Fibroblast of peridontal ligament (primary cell): Measurements from ENCODE around the gene EZH1.
"Not testable (repeated sequence)": the region's sequence is repeated elsewhere in the genome, so short reads cannot be mapped to it uniquely, and the experiment has no call there.

Experiments used
- DNase-seq: peaks from one replicate; pipeline ENCODE4 v3.0.0-alpha.2; 2010; ENCODE audit errors: extremely low read depth

The EZH1 gene

DNA sequence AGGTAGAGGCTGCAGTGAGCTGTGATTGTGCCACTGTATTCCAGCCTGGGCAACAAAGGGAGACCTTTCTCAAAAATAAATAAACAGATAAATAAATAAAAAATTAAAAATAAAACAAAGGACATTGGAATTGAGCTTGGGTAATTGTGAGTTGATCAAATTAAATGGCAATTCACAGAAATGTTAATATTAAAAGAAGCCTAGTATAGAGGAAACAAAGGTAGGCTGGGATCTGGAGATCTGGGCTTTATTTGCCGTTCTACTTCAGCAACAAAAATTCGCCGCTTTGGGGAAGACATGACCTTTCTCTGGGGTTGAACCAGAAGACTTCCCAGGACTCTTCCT, 28.1 kb upstream of the EZH1 start:
- no peak for DNase-seq

DNA sequence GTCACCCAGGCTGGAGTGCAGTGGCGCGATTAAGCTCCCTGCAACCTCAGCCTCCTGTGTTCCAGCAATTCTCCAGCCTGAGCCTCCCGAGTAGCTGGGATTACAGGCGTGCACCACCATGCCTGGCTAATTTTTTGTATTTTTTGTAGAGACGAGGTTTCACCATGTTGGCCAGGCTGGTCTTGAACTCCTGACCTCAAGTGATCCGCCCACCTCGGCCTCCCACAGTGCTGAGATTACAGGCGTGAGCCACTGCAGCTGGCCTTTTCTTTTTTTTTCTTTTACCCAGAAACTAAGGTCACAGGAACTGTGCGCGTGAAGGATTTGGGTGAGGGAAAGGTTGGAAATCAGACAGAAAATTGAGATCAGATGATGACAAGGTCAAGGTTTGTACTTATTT, 25.1 kb upstream of the EZH1 start:
- DNase-seq, result not testable (repeated sequence)

DNA sequence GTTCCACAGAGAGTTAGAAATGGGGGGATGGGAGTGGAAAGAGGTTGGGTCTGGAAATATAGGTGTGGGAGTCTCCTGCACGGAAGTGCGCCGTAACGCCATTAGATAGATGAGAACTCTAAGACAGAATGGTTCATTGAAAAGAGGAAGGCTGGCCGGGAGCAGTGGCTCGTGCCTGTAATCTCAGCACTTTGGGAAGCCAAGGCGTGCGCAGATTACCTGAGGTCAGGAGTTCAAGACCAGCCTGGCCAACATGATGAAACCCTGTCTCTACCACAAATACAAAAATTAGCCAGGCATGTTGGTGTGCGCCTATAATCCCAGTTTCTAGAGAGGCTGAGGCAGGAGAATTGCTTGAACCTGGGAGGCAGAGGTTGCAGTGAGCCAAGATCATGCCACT, 23.2 kb upstream of the EZH1 start:
- not testable (repeated sequence) for DNase-seq

DNA sequence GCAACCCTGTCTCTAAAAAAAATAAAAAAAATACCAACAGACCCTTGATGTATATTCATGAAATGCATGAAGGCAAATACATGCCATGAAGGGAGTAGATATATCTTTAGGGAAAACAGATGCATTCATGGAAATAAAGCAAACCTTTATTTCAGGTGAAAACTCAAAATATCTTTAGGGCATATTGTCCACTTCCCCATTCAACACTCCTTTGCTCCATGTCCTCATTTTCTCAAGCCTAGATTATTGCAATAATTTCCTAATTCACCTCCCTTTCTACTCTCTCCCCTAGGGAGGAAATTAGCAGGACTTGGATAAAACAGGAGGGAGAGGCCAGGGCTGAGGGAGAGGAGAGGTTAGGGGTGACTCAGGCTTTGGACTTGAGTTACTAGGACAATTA, 22.7 kb upstream of the EZH1 start:
- DNase-seq, result no peak

DNA sequence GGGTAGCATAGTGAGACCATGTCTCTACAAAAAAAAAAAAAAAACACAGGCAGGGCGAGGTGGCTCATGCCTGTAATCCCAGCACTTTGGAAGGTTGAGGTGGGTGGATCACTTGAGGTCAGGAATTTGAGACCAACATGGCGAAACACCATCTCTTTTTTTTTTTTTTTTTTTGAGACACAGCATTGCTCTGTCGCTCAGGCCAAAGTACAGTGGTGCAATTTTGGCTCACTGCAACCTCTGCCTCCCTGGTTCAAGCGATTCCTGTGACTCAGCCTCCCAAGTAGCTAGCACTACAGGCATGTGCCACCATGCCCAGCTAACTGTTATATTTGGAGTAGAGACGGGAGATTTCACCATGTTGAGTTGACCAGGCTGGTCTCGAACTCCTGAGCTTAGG, 21.3 kb upstream of the EZH1 start:
- DNase-seq, result no peak

DNA sequence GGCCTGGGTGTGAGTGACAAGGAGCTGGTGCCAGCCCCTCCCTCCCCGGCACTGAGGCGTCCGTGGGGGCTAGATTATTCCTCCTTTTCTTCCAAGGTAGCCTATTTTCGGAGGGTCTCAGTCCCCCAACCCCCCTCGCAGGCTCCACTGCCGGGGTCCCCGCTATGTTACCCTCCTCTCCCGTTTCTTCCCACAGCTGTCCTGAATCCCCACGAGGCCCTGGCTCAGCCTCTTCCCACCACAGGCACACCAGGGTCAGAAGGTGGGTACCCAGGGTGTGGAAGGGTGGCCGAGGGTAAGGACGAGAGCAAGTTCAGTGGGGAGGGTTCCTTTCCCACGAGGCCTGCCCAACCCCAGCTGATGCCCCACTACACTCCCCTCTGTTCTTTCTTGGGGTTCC, 16.8 kb upstream of the EZH1 start:
- DNase-seq, result no peak

DNA sequence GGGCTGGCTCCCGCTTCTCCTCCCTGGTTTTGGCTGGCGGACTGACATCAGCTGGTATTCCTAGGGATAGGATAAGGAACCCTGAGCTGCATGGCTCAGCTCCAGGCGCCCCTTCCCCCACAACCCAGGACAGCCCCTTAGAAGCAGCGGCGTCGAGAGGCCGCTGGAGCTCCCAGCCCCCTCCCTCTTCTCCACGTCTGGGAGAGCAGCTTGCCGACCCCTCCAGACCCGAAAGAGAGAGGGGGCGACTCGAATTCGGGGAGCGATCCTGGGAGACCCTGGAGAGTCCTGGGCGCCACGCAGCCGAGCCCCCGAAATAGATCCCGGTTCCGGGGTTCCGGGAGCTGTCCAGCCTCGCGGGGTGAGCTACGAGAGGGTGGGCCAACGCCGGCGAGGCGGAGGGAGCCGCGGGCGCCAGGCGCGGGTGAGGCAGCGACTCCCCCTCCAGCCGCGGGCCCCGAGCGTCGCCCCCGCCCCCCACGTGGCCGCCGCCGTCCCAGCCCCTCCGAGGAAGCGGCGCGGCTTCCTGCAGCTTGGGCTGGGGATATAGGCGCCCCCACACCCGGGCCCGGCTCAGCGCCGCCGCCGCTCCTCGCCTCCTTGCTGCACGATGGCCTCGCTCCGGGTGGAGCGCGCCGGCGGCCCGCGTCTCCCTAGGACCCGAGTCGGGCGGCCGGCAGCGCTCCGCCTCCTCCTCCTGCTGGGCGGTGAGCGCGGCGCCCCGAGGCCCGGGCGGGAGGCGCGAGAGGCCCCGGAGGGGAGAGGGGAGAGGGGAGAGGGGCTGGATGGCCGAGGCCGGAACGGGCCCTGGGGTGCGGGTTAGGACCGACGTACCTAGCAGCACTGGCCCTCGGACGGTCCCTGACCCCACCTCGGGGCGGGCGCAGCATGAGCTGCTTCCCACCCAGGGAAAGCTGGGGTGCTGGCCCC, 16.1 kb upstream of the EZH1 start, which contains the start of gene RAMP2:
Gene RAMP2, plus strand, starts transcription at position 576 of the 930 bp plus-strand sequence. Its CDS starts 35 bp downstream, at position 611.
- no peak for DNase-seq

DNA sequence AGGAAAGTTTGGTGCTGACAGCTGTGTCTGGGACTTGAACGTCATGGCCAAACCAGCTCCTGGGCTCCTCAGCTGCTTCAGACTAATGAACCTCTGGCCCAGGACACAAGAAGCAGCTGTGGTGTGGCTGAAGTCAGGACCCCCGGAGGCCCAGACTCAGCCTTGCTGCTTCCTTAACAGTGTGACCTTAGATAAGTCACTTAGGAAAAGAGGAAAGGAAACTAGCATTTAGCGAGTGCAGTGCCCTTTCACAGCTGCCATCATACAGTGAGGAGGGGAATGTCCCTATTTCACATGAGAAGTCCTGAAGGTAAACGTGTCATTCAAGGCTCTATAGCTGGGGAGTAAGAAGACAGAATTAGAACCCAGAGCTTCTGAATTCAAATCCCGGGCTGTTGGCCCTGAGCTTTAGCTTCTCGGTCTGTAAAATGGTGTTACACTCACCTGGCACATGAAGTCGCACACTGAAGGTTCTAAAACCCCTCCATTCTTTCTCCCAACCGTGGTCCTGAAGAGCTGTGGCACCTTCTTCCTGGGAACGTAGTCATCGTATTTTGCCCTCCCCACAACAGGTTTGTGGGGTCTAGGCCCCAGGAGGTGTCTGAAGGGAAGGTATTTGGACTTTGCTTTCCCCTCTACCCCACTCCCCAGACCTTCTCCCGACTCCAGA, 15.3 kb upstream of the EZH1 start:
- no peak for DNase-seq

DNA sequence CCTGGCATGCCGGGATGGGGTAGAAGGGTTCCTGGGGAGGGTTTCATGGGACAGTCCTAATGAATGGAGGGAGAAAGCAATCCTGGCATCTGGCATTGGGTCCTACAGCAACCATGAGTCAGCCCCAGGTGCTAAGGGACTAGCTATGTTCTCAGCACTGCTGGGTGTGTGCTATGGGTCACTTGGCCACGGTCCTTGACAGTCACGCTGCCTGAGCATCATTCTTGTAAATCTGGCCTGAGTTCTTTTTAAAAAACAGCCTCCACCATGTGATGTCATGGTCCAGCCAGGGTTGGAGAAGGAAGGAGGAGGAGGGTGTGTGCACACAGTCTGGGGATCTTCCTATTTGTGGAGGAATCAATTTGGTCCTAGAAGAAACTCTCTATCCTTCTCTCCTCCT, 9.9 kb upstream of the EZH1 start:
- peak; percentile 14 for DNase-seq

DNA sequence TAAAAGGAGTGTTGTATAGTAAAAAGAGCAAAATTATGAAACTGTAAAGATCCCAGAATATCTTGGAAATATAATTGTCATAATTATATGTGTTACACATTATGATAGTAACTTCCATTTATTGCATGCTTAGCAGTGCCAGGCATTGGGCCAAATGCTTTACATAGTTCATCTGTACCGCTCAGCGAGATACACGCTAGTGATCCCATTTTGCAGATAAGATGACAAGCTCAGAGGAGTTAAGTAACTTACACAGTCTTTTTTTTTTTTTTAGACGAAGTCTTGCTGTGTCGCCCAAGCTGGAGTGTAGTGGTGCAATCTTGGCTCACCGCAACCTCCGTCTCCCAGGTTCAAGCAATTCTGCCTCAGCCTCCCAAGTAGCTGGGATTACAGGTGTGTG, 6.8 kb upstream of the EZH1 start:
- no peak for DNase-seq

DNA sequence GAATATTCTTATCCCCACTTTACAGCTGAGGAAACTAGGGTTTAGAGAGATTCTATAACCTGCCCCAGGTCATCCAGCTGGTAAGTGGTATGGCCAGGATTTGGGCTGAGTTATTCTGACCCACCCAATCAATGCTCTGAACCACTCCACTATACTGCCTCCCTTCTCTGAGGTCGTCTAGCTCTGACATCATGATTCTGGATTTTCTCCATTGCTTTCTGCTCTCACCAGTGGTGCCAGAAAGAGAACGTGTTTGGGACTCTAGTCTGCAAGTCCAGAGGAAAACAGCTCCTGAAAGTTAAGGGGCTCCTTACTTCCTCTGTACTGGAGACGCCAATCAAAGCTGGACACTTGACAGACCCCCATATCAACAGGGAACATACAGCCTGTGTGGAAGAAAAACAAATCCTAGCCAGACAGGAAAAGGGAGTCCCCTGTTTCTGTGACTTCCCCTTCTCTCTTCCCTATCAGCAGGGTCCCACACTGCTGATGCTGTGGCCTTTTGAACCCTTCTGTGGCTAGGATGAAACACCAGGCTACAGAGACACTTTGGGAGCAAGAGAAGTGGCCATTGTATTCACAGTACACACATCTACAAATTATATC, 6.0 kb upstream of the EZH1 start:
- DNase-seq, result no peak

DNA sequence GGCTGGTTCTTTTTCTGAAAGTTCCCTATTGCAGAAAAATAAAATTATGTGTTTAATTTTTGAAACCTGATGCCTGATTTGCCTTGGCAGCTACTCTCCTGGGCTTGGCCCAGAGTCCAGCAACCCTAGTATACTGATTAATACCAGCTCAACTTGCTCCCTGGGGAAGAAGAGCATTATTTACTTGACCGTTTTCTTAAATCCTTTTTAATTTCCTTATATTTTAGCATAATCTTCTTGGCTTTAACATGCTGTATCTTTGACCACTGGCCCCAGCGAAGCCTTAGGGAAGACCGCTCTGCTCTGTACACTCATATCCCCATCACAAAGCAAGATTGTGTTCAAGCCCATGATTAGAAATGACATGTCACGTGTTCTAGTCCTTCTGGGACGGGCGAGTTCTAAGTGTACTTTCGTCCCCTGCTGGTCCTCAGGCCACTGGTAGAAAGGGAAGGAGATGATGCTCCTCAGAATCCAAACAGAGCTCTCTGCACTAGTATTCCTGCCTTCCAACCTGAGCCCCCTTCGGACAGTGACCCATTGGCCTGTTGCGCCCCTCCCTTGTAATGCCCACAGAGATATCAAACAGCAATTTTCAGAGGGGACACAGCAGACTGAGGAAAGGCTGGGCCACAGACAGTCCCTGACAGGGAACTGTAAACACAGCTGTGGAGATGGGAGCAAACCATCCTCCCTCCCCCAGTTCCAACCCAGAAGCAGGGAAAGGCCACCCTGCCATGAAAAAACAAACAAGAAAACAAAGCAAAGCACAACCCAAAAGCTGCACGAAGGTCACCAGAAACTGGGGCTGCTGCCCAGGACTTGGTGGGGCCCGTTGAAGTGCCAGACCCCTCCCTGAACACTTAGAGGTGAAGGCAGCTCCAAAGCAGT, 4.3 kb upstream of the EZH1 start:
- peak; percentile 58 for DNase-seq

DNA sequence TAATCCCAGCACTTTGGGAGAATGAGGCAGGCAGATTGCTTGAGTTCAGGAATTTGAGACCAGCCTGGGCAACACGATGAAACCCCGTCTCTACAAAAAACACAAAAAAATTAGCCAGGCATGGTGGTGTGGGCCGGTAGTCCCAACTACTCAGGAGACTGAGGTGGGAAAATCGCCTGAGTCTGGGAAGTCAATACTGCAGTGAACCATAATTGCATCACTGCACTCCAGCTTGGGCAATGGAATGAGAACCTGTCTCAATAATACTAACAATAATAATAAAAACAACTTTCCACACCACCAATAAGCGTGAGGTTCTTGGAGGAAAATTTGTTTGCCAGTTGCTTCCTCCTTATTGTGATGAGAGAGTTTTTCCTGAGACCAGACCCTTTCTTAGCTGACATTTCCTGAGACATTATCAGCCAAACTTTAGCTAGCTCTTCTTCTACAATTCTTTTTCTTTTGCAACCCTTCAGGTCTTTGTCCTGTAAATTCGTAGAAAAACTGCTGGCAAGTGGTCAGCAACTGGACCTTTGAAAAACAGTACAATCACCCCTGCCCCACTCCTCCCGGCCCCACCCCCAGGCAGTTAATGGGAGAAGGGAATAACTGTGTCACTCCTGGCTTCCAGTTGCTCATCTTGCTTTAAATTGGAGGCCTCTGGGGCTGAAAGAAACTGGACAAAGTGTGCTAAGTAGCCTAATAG, 3.5 kb upstream of the EZH1 start:
- DNase-seq, result no peak

DNA sequence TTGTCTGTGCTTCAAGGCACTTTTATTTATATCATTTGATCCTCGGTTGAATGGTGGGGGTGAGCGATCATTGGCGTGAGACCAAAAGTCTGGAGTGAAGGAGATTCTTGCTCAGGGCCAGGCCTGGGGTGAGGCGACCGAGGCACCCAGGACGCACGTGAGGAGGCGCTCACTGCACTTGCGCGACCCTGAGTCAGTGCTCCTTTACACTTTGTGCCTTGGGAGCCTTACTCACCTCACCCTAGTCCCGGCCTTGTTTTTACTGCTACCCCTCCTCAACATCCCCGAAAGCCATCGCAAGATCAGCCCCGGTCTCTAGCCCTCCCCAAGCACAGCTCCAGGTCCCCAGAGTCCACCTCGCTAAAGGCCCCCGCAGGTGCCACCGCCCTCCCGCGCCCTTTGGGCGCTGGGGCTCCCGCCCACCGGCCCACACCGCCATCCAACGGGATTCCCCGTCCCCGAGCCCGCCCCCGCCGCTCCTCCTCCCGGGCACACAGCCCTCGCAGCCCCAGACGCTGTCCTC, 496 bp downstream of the EZH1 start:
- peak; percentile 33 for DNase-seq

DNA sequence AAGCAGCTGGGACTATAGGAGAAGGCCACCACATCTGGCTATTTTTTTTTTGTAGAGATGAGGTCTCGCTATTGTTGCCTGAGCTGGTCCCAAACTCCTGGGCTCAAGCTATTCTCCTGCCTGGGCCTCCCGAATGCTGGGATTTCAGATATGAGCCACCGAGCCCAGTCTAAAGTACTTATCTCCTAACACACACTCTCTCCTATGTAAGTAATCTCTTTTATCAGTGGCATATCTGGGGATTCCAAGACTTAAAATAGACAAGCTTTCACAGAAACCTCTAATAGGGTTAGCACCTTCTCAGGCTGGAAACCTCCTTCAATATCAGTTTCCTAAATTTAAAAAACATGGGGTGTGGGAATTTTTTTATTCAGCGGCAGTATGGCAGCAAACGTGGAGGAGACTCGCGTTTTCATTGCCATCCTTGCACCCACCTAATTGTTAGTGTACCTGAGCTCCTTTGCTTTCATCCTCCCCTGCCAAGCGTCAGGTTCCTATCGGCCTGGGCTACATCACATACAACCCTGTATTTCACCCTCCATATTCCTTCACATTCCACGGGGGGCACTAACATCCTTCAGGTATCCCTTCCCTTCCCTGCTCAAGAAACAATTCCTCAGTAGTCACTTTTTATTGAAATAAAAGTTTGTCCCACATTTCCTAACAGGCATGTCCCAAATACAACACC, 1.1 kb downstream of the EZH1 start:
- DNase-seq, result no peak

DNA sequence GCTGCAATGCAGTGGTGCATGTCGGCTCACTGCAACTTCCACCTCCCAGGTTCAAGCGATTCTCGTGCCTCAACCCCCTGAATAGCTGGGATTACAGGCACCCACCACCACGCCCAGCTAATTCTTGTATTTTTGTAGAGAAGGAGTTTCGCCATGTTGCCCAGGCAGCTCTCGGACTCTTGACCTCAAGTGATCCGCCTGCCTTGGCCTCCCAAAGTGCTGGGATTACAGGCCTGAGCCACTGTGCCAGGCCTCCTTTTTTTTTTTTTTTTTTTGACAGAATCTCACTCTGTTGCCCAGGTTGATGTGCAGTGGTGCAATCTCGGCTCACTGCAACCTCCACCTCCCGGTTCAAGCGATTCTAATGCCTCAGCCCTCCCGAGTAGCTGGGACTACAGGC, 1.9 kb downstream of the EZH1 start:
- not testable (repeated sequence) for DNase-seq

DNA sequence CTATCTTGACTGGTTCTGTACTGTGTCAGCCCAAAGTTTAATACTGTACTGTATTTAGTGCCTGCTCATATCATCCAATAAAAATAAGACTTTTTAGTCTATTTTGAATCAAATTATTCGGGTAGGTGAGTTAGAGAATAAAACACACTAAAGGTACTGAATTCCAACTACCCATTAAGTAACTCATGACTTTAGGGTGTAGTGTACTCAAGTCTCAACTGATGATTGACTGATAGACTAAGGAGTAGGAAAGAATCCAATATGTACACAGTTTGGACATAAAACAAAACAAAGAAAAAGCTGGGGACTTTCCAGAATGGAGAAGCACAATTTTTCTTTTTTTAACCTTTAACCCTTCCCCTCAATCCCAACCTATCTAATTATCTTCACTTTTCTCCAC, 4.1 kb downstream of the EZH1 start:
- no peak for DNase-seq

DNA sequence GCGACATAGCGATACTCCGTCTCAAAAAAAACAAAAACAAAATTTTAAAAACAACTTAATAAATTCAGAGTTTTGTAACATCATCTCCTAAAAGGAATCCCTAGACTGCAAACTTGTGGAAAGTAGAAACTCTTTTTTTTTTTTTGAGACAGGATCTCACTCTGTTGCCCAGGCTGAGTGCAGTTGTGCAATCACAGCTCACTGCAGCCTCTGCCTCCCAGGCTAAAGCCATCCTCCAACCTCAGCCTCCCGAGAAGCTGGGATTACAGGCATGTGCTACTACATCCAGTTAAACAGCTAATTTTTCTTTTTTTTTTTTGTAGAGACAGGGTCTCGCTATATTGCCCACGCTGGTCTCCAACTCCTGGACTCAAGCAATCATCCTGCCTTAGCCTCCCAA, 19.7 kb downstream of the EZH1 start:
- DNase-seq, result no peak

DNA sequence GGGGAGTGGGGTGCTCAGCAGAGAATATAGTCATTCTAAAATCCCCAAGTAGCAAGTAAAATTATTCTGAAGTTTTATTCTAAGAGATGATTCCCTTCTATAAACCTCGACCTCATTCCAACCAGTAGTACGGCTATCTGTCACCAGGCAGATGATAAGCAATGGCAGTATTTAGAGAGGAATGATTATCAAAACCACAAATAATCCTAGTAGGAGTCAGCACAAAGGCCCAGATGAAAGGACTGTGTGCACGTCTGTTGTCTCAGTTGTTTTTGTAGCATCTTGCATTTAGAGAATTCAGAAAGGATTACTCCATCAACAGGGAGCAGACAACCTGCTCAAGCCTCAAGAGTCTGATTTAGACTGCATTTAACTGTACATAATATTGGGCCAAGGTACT, 21.2 kb downstream of the EZH1 start:
- no peak for DNase-seq

DNA sequence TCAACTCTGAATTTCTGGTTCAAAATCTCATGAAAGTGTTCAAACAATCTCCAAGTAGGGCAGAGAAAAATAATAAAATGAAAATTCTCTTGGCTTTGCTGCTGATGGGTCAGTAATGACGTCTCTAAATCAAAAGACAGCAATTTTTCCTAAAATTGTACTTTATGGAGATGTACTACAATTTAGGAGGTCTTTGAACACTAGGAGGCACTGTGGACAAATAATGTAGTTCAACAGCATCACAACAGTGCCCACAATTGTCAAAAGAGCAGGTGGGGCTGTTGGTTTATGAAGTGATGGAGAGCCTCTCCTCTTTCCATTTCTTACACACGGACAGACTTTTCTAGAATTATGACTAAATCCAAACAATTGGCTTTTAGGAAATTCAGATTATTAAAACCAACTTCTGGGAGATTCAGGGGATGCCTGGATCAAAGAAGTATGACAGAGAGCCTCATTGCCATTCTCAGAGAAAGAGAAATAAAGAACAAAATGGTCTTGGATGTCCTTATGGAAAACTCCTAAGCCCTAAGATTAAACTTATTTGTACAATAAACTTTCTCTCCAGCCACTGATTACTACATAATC, 23.8 kb downstream of the EZH1 start:
- DNase-seq, result peak; percentile 81
